SK-N-MC (cell line): Measurements from ENCODE around the gene BTF3L4.

ENCODE experiments used
- DNase-seq: peaks from one replicate; pipeline ENCODE4 v3.0.0-alpha.2; 2011; ENCODE audit warnings: low read depth, low spot score
- H3K27ac ChIP-seq: fragments of 200-600 bp; sonication (generic); 2 replicates; pipeline ENCODE4 v1.5.1; 2016; ENCODE audit warnings: mixed run types
- H3K36me3 ChIP-seq: fragments of 200-600 bp; sonication (generic); 2 replicates; pipeline ENCODE4 v1.6.1; 2017; ENCODE audit warnings: antibody characterized with exemption, low read length, mixed read lengths; ENCODE audit not compliant: insufficient read depth
- H3K4me3 ChIP-seq: fragments of 200-600 bp; sonication (generic); 2 replicates; pipeline ENCODE4 v1.5.1; 2016
- H3K9ac ChIP-seq: fragments of 200-600 bp; sonication (generic); 2 replicates; pipeline ENCODE4 v1.8.0; 2017; ENCODE audit warnings: mixed run types, mixed read lengths; ENCODE audit not compliant: insufficient read length
- H3K9me3 ChIP-seq: fragments of 200-600 bp; sonication (generic); 2 replicates; pipeline ENCODE4 v1.6.1; 2017; ENCODE audit warnings: low read depth, mild to moderate bottlenecking, antibody characterized with exemption, low read length, moderate library complexity, mixed read lengths
- EZH2 ChIP-seq: fragments of 200-600 bp; sonication (generic); IDR thresholded peaks from one replicate; pipeline ENCODE4 v1.6.1; 2017; ENCODE audit warnings: antibody characterized with exemption
- FOXP2 ChIP-seq: optimal IDR thresholded peaks from 2 replicates; pipeline ENCODE3; 2011; ENCODE audit warnings: mild to moderate bottlenecking, moderate library complexity; ENCODE audit not compliant: insufficient read depth; ENCODE audit errors: extremely low read length, control extremely low read depth
- POLR2AphosphoS5 ChIP-seq: IDR thresholded peaks from 2 replicates; pipeline ENCODE4 v1.6.1; 2012; ENCODE audit warnings: mild to moderate bottlenecking, low read depth, low read length, borderline replicate concordance

BTF3L4 gene

DNA sequence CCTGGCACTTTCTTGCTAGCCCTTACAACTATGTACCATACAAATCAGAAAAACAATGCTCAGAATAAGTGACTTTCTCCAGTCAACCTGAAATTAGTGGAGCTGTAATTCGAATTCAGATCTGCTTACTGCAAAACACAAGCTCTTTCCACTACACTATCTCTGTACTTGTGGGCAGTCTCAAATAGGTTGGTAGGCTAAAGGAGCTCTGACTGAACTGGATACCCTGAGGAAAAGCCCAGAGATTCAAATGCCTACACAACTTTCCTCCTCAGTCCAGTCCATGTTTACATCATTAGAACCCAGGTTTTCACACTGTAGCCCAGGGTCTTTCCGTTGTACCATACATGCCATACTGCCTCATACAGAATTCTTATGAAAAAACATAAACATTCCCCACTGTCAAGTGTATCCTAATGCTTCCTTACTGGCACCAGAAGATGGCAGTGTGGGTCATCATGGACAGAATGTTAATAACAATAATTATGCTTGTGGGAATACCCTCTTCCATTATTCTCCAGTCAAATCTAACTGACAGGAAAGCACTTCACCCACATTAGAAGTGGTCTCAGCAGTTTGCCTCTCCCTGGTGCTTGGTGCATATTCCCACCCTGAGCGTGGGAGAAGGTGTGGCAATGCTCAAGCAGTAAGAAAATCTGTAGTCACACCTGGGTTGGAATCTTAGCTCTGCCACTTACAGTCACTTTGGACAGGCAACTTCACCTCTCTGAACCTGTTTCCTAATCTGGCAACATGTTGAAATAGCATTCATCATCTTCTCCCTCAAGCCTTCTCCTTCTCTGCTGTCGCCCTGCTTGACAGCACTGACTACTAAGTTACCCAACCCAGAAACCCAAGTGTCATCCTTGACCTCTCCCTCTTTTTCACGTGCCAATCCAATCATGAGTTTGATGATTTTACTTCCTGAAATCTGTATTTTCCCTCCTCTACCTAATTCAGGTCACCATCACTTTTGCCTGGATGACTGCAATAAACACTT, 71.4 kb downstream of the BTF3L4 start:
- no peak overlapping the region for H3K27ac ChIP-seq
- H3K9me3 ChIP-seq: no peaks in the 10 kb centered on the region
- DNase-seq: peak; percentile 63
- H3K36me3 ChIP-seq: no peaks in the 10 kb centered on the region
- TF ChIP-seq FOXP2: no peak
- TF ChIP-seq EZH2: no peak
- TF ChIP-seq POLR2AphosphoS5: no peak
- no peak overlapping the region for H3K4me3 ChIP-seq
- no peak overlapping the region for H3K9ac ChIP-seq

DNA sequence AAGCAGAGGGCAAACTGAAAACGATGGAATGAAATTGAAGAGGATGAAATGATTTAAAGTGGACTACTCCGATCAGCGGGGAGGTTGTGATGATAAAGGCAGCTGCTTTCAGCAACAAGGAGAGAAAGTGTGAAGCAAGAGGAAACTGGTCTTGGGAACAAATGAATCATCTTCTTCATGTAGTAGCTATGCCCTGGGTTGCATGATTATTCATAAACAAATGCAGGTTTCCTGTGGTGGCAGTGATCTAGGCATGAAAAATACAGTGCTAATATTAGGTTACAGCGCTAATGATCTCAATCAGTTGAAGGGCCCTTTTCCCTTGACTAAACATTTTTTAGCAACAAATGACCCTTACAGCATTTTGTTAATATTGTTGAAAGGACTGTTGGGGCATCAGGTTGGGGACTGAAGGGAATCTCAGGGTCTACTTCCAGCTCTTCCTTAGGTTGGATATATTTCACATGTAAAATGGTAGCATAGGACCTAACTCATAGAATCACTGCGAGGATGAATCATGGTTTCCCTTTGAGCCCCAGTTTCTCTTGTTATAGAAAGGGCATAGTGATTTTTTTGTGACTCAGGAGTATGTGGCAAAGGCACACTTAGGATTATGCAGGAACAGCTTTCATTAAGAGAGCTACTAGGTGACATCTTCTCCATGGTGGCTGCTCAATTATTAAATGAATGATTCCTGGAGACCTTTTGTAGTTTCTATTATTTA, 83.9 kb downstream of the BTF3L4 start:
- Histone ChIP-seq H3K27ac (no peak overlapping the region), H3K9ac (no peak overlapping the region), H3K4me3 (no peak overlapping the region), H3K36me3 (no peaks in the 10 kb centered on the region), H3K9me3 (no peaks in the 10 kb centered on the region)
- TF ChIP-seq FOXP2 (no peak), EZH2 (no peak), POLR2AphosphoS5 (no peak)
- no peak for DNase-seq
